K562 treated with DMSO at 1 percent for 48 hours (cell line): ENCODE measurements around the gene PARP4. TPM values are rescaled to one million over a fixed set of nuclear protein-coding genes. Genes with fewer than 3 reads are reported as not detected.

ENCODE experiments used
- total RNA-seq: library from RNA; unstranded; fragments of 300-600 nt; gene quantifications from 2 replicates; pipeline ENCODE4 v1.2.3, GENCODE V29; 2022; ENCODE audit warnings: low replicate concordance; ENCODE audit errors: extremely low read depth

PARP4 gene
- 85.9 TPM in 1 of 2 replicates, not detected in the other for total RNA-seq

DNA sequence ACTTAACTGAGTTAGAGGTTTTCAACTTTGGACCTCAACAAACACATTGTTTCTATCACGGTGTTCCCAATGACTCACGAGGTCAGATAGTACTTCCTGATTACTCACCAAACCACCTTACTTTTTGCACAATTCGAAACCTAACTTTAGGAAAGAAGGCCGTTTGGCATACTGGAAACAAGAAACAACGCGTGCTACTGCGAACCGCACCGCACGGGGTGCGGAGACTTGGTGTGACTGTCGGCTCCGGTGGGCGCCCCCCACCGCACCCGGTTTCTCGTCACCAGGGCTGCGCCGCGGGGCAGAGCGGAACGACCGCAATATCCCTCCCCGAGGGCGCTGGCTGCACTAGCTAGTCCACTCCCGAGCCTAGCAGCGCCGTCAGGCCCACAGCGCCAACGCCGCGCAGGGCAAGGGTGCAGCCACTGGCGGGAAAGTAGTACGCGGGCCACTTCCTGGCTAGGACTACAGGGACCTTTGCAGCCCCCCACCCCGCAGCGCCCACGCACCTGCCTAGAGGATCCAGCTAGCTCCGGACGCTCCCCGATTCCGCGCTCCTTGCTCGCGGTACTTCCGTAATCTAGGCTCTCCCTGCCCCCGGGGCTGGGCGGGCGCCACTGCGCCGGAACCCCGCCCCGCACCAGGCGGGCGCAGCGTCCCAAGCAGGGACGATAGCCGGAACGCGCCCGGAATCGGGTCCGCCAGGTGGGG, at the start of gene PARP4:
Gene PARP4, minus strand, starts transcription at position 582 of the 711 bp plus-strand sequence. CDS start 9,002 bp downstream, outside the sequence.

Other genes with a start within 250 kb of the PARP4 start
- gene C1QTNF9, start 203.2 kb downstream of the PARP4 start, total RNA-seq: not detected in 2 replicates
- gene ATP12A, start 167.6 kb upstream of the PARP4 start, total RNA-seq: not detected in 2 replicates